ENCODE measurements around the gene KLHDC7A.

Gene KLHDC7A

GRCh38 chr1:18473195-18473815, 7.4 kb upstream of the KLHDC7A start:
- DNase-seq (ENCODE audit: low spot score) = no peak

- DNase-seq (ENCODE audit: low spot score) = no peak
These were observed 6.1 kb upstream of the KLHDC7A start for GRCh38 chr1:18474559-18475175.

GRCh38 chr1:18475234-18475905, 5.4 kb upstream of the KLHDC7A start:
- no peak for DNase-seq (ENCODE audit: low spot score)

- no peak for DNase-seq (ENCODE audit: low spot score)
These were observed 1.3 kb upstream of the KLHDC7A start for GRCh38 chr1:18479454-18479853.

- no peak for DNase-seq (ENCODE audit: low spot score)
These were observed 625 bp downstream of the KLHDC7A start for GRCh38 chr1:18481190-18481920.

GRCh38 chr1:18481921-18482701, 1.4 kb downstream of the KLHDC7A start:
- DNase-seq (ENCODE audit: low spot score) = no peak

- DNase-seq (ENCODE audit: low spot score) = no peak
These were observed 2.1 kb downstream of the KLHDC7A start for GRCh38 chr1:18482721-18483425.

GRCh38 chr1:18484276-18484675, 3.5 kb downstream of the KLHDC7A start:
- DNase-seq (ENCODE audit: low spot score) = no peak

- DNase-seq (ENCODE audit: low spot score) = no peak
These were observed 4.0 kb downstream of the KLHDC7A start for GRCh38 chr1:18484721-18485120.

- no peak for DNase-seq (ENCODE audit: low spot score)
These were observed 4.5 kb downstream of the KLHDC7A start for GRCh38 chr1:18485227-18485626.

- DNase-seq (ENCODE audit: low spot score) = no peak
These were observed 5.5 kb downstream of the KLHDC7A start for GRCh38 chr1:18486195-18486594.

- no peak for DNase-seq (ENCODE audit: low spot score)
These were observed 8.8 kb downstream of the KLHDC7A start for GRCh38 chr1:18489417-18490143.

- DNase-seq (ENCODE audit: low spot score) = no peak
These were observed 10.4 kb downstream of the KLHDC7A start for GRCh38 chr1:18491168-18491567.

- DNase-seq (ENCODE audit: low spot score) = no peak
These were observed 13.6 kb downstream of the KLHDC7A start for GRCh38 chr1:18494304-18494703.

- DNase-seq (ENCODE audit: low spot score) = no peak
These were observed 14.9 kb downstream of the KLHDC7A start for GRCh38 chr1:18495635-18496034.

- no peak for DNase-seq (ENCODE audit: low spot score)
These were observed 15.3 kb downstream of the KLHDC7A start for GRCh38 chr1:18496056-18496455.

GRCh38 chr1:18496497-18497235, 15.9 kb downstream of the KLHDC7A start:
- no peak for DNase-seq (ENCODE audit: low spot score)

GRCh38 chr1:18501833-18502232, 21.1 kb downstream of the KLHDC7A start:
- DNase-seq (ENCODE audit: low spot score) = no peak

- DNase-seq (ENCODE audit: low spot score) = no peak
These were observed 23.9 kb downstream of the KLHDC7A start for GRCh38 chr1:18504609-18505008.

- no peak for DNase-seq (ENCODE audit: low spot score)
These were observed 24.9 kb downstream of the KLHDC7A start for GRCh38 chr1:18505666-18506065.

All from HuH-7.5 (cell line).